H1 (cell line): ENCODE measurements around the gene SASS6. TPM values are rescaled to one million over a fixed set of nuclear protein-coding genes. Genes with fewer than 3 reads are reported as not detected.

Experiments used
- CHD2 ChIP-seq: IDR thresholded peaks from 2 replicates; pipeline ENCODE4 v1.6.1; 2012; ENCODE audit warnings: low read length, improper control_type of control experiment
- CHD7 ChIP-seq: fragments of 300-600 bp; sonication (generic); IDR thresholded peaks from 2 replicates; pipeline ENCODE4 v1.7.1; 2012; ENCODE audit warnings: low read length, moderate library complexity, mild to moderate bottlenecking, inconsistent platforms; ENCODE audit not compliant: insufficient replicate concordance
- GTF2F1 ChIP-seq: IDR thresholded peaks from 2 replicates; pipeline ENCODE4 v1.6.1; 2012; ENCODE audit warnings: low read depth, low read length, improper control_type of control experiment, borderline replicate concordance
- RBBP5 ChIP-seq: IDR thresholded peaks from 2 replicates; pipeline ENCODE4 v1.7.1; 2012; ENCODE audit warnings: low read depth, mild to moderate bottlenecking, inconsistent platforms, low read length, moderate library complexity, borderline replicate concordance
- RXRA ChIP-seq: IDR thresholded peaks from 2 replicates; pipeline ENCODE4 v1.6.1; 2011; ENCODE audit warnings: low read depth, mild to moderate bottlenecking, low read length, moderate library complexity; ENCODE audit not compliant: insufficient read depth
- SP1 ChIP-seq: IDR thresholded peaks from 2 replicates; pipeline ENCODE4 v1.6.1; 2011; ENCODE audit warnings: low read depth, low read length
- SP2 ChIP-seq: IDR thresholded peaks from 2 replicates; pipeline ENCODE4 v1.6.1; 2012; ENCODE audit warnings: mild to moderate bottlenecking, low read length, inconsistent platforms
- TBP ChIP-seq: IDR thresholded peaks from 2 replicates; pipeline ENCODE4 v1.6.1; 2011; ENCODE audit warnings: low read depth, low read length, improper control_type of control experiment
- TEAD4 ChIP-seq: IDR thresholded peaks from 2 replicates; pipeline ENCODE4 v1.6.1; 2012; ENCODE audit warnings: low read depth, low read length, inconsistent platforms, mixed read lengths
- ZNF274 ChIP-seq: IDR thresholded peaks from 2 replicates; pipeline ENCODE4 v1.7.0; 2012; ENCODE audit warnings: low read length, borderline replicate concordance; ENCODE audit errors: extremely low read depth
- polyA plus RNA-seq, 7 experiments: library from polyadenylated mRNA; depleted of rRNA in 3 of 7; stranded (reverse) in 5 of 7; unstranded in 2 of 7; fragments of >200 nt in 5 of 7; fragments of 200-250 nt in 2 of 7; gene quantifications; 1 replicate in 5 of 7; 2 replicates in 1 of 7; 4 replicates in 1 of 7; pipeline versions ENCODE4 v1.2.1 to v1.2.3, GENCODE V29; 2011 to 2013; ENCODE audit warnings: missing spikeins in 2 of 7, mixed read lengths in 2 of 7
- total RNA-seq: library from RNA; stranded (reverse); fragmentation: NEBNext Ultra II Directional; extraction: Animal tissue kit (Norgen Biotek cat#: 25700); gene quantifications from 2 replicates; pipeline ENCODE4 v1.2.1, GENCODE V29; 2021

SASS6 gene
- total and polyA plus RNA-seq, 2 of the 8 experiments (the other 6 are each of a cell fraction or from before 2014, with no cell fraction given) = 1.2 to 13.8 TPM

- TF ChIP-seq CHD7 (no peak), ZNF274 (no peak), RBBP5 (no peak), SP1 (no peak), SP2 (no peak), GTF2F1 (no peak), RXRA (no peak), TEAD4 (no peak), TBP (no peak), CHD2 (no peak)
Observed at GRCh38 chr1:100101564-100101963, 31.2 kb downstream of the SASS6 start (continued).
